Left colon (tissue), 2 donors: ENCODE results near the gene INKA1. TPM values are rescaled to one million over a fixed set of nuclear protein-coding genes. Genes with fewer than 3 reads are reported as not detected.
"Not testable (repeated sequence)": the region's sequence is repeated elsewhere in the genome, so short reads cannot be mapped to it uniquely, and the experiment has no call there.

Experiments used
- ATAC-seq: fragments of 200-7000 bp; cut with Tn5 transposase; one replicate; pipeline ENCODE4 v1.9.1; 2020; ENCODE audit warnings: mild to moderate bottlenecking, moderate library complexity
- DNase-seq, 2 donors: peaks; one replicate each; pipeline ENCODE4 v3.0.0-alpha.2; 2020
- intact Hi-C, 2 donors: fragments of 100-400 bp; cut with DNase I in 1 of 2; cut with micrococcal nuclease in 1 of 2; formaldehyde crosslinking; loops; one replicate each; pipeline versions ENCODE4 v1.11.2 to v1.14.0; 2022; cut with DNase I, micrococcal nuclease
- long read RNA-seq: library from polyadenylated mRNA; unstranded; transcript quantifications from one replicate; pipeline ENCODE4 v2.0.0, GENCODE V29; 2021
- total RNA-seq, 2 donors: library from RNA; stranded (reverse); fragmentation: NEBNext Ultra II Directional; extraction: Animal tissue kit (Norgen Biotek cat#: 25700); gene quantifications; one replicate each; pipeline ENCODE4 v1.2.1, GENCODE V29; 2021
- donor health status: DM: no; HTN: no; CAD: no.
- donor health status: DM: yes; HTN: yes; CAD: no.

Gene INKA1
- total RNA-seq, result 1 to 10 TPM in 1 of 2 donors, under 1 TPM in 1; 0.27 to 2.0 TPM
- long read RNA-seq, result 0 reads

DNA sequence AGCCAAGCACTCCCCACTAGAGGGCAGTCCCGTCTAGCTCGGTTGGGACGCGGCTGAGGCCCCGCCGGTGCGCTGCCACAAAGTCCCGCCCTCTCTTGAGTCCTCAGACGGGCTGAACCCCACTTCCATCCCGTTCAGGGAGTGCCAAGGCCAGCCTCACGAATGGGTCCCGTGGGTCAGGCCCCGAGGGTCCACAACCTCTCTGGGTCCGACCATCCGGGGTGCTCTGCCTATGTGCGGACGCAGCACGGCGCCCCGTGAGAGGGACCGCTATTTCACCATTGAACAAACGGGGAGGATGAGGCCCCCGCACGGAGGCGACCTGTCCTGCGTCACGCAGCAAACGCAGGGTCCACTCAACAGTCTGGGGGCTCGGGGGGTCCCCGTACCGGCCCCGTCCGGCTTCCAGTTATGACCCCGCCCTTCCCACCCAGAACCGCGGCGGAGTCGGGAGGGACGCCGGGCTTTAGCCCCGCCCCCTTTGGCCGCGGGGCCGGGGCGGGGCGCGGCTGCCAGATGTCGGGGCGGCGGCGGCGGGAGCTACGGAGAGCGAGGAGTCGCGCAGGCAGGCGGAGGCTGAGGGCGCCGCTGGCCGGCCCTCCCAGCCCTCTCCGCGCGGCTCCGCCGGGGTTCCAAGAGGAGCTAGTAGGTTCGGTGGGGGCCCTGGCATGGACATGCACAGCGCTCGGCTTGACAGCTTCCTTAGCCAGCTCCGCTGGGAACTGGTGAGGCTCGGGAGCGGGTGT is at the start of gene INKA1:
INKA1 (plus strand) TSS at position 543 of the 746 bp plus-strand sequence; CDS start at position 675, 132 bp downstream.
- intact Hi-C loops, result loop anchor here in 1 of 2 donors (5.0 to 10.0 kb wide), 2 partner anchors 39 to 102 kb away; partner anchors contain the start of gene MST1R
- ATAC-seq, result peak; percentile 88
- DNase-seq, result peak; percentile 90 to 95

GRCh38 chr3:49754536-49754935 is 48.5 kb upstream of the INKA1 start:
- intact Hi-C loops, result no loop called here
- no peak for DNase-seq
- ATAC-seq, result no peak

GRCh38 chr3:49756036-49756435 is 47.0 kb upstream of the INKA1 start:
- intact Hi-C loops, result no loop called here
- DNase-seq (no peak), ATAC-seq (no peak)

DNA sequence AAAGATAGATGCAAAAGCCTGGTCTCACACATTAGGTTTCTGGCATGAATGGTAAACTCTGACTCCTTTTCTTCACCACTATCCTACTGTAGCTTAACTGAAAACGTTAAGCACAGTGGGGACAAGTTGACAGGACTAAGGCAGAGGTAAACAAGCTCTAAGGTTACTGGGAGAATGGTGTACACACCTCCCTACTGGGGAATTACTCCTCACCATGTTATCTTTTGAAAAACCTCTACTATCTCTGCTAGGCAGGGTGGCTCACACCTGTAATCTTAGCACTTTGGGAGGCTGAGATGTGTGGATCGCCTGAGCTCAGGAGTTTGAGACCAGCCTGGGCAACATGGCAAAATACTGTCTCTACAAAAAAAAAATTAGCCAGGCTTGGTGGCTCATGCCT is 45.9 kb upstream of the INKA1 start:
- no peak for DNase-seq
- ATAC-seq, result no peak
- intact Hi-C loops, result no loop called here

DNA sequence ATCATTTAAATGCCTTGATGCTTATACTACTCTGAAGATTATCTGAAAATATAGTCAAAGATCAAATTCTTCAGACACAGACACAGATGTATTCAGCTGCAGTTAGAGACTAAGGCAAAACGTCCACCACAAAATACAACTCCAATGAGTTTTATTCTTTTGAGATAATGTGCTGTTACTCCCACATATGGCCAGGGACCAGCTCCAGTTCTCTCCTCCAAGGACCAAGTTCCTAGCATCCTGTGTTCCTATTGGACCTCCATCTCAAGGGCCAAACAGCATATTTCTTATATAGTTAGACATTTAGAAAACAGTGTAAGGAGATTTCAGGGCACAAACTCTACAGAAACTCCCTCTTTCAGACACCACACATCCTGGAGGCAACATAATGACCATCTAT is 43.8 kb upstream of the INKA1 start:
- no peak for DNase-seq

DNA sequence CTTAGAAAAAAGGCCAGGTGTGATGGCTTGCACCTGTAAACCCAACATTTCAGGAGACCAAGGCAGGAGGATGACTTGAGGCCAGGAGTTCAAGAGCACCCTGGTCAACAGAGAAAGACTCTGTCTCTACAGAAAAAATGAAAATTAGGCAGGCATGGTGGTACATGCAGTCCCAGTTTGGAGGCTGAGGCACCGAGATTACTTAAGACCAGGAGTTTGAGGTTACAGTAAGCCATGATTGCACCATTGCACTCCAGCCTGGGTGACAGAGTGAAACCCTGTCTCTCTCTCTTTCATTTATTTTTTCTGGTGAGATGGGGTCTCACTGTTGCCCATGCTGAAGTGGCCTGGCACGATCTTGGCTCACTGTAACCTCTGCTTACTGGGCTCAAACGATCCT is 41.4 kb upstream of the INKA1 start:
- intact Hi-C loops, result no loop called here
- ATAC-seq, result no peak
- DNase-seq, result no peak

More for the DNA sequence above, 43.8 kb upstream of the INKA1 start:
- no peak for ATAC-seq
- intact Hi-C loops, result no loop called here

DNA sequence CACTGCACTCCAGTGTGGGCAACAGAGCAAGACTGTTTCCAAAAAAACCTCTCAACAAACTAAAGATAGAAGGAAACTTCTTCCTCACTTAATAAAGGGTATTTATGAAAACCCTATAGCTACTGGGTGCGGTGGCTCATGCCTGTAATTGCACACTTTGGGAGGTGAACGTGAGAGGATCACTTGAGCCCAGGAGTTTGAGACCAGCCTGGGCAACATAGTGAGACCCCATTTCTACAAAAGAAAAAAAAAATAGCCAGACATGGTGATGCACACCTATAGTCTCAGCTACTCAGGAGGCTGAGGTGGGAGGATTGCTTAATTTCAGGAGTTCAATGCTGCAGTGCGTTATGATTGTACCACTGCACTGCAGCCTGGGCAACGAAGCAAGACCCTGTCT is 39.1 kb upstream of the INKA1 start:
- no peak for DNase-seq
- no peak for ATAC-seq
- intact Hi-C loops, result no loop called here

DNA sequence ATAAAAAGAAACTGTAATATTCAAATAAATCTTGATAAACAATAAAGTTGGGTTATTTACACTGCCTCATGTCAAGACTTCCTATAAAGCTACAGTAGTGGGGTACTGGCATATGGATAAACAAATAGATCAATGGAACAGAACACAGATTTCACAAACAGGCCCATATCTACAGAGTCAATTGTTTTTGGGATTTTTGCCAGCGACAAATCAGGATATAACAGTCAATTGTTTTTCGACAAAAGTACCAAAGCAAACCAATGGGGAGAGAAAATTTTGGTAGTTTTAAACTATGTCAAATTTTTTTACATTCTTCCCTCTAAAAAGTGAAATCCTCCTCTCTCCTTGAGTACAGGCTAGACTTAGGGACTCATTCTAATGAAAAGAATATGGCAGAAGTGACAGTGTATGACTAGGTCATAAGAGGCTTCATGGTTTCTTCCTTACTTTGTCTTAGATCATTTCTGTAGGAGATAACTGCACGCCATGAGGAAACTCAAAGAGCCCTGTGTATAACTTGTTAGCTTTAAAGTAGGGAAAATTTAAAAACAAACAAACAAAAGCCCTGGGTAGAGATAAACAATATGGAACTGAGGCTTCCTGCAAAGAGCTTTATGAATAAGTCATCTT is 33.7 kb upstream of the INKA1 start:
- ATAC-seq, result no peak
- intact Hi-C loops, result no loop called here
- DNase-seq, result no peak

DNA sequence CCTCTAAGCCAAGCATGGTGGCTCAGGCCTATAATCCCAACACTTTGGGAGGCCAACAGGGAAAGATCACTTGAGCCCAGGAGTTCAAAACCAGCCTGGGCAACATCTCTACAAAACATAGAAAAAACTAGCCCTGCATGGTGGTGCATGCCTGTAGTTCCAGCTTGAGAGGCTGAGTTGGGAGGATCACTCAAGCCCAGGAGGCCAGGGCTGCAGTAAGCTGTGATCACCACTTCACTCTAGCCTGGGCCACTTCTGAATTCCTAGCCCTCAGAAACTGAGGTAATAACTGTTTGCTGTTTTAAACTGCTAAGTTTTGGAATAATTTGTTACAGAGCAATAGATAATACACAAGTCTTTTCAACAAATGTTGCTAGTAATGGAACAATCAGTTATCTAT is 33.1 kb upstream of the INKA1 start:
- intact Hi-C loops, result no loop called here
- no peak for DNase-seq
- no peak for ATAC-seq

- DNase-seq (no peak), ATAC-seq (no peak)
- intact Hi-C loops, result no loop called here
These were observed 31.6 kb upstream of the INKA1 start for GRCh38 chr3:49771340-49771938.

- ATAC-seq (no peak), DNase-seq (no peak)
- intact Hi-C loops, result no loop called here
These were observed 30.4 kb upstream of the INKA1 start for GRCh38 chr3:49772703-49773102.

GRCh38 chr3:49775538-49775937 is 27.5 kb upstream of the INKA1 start:
- intact Hi-C loops, result no loop called here
- no peak for ATAC-seq
- no peak for DNase-seq

DNA sequence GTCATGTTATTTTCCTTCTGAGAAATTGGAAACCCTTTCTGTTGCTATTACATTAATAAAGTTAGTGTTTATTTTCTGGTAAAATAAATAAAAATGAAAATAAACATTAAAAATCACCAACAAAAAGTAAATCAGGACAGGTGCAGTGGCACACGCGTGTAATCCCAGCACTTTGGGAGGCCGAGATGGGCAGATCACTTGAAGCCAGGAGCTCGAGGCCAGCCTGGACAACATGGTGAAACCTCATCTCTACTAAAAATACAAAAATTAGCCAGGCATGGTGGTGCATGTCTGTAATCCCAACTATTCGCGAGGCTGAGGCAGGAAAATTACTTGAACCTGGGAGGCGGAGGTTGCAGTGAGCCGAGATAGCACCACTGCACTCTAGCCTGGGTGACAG is 27.0 kb upstream of the INKA1 start:
- ATAC-seq, intact Hi-C loops, DNase-seq: not testable (repeated sequence)

GRCh38 chr3:49779358-49780079 is 23.5 kb upstream of the INKA1 start:
- intact Hi-C loops, result no loop called here
- ATAC-seq, result no peak
- no peak for DNase-seq

DNA sequence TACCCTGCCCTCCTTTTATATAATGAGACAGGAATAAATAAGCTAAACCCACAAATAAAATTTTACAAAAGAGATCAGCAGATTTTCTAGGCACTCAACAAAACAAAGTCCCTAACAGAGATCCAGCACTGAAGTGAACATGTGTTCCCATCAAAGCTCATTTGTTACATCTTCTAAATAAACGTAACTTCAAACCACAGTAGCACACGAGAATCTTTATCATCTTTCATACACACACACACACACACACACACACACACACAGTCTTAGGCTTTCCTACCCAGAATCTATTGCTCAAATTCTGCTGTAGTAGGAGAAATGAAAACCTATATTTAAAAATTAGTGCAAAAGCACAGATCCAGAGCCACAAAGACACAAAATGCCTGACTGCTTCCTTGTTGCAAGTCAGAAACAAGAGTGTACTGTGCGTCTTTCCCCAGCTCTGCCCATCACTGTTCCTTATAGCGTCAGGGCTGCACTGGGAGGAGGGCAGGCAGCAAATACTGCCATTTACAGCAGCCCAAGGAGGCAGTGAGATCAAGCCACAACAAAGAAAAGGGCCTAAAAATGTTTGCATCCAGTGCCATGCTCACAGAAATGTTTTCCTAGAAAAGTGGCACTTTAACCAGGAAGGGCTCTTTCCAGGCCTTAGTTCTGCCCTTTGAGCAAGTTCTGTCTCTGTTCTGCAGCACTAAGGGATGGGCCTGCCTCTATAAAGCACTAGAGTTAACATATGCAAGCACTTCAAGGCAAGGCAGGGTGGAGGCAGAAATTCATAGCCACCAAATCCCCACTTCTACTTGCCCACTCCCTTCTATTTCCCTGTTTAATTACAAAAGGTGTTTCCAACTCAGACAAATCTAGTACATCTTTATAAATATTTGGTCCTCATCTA is 22.7 kb upstream of the INKA1 start:
- no peak for DNase-seq
- ATAC-seq, result peak; percentile 86
- intact Hi-C loops, result no loop called here

DNA sequence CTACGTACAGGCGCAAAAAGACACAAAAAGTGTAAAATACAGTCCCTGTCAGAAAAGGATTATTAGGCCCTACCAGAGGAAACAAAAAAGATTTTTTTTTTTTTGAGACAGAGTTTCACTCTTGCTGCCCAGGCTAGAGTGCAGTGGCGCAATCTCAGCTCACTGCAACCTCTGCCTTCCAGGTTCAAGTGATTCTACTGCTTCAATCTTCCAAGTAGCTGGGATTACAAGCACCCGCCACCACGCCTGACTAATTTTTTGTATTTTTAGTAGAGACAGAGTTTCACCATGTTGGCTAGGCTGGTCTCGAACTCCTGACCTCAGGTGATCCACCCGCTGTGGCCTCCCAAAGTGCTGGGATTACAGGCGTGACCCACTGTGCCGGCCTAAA is 22.1 kb upstream of the INKA1 start:
- ATAC-seq, DNase-seq, intact Hi-C loops: not testable (repeated sequence)

- intact Hi-C loops, result no loop called here
- no peak for DNase-seq
- ATAC-seq, result no peak
These were observed 21.5 kb upstream of the INKA1 start for GRCh38 chr3:49781415-49782199.

- DNase-seq, ATAC-seq, intact Hi-C loops: not testable (repeated sequence)
These were observed 20.8 kb upstream of the INKA1 start for GRCh38 chr3:49782277-49782676.
